Activated naive CD4-positive, alpha-beta T cell treated with Interleukin-2 at 50 U/mL for 16 hours (primary cell): ENCODE results near the gene SRF.
"Not testable (repeated sequence)": the region's sequence is repeated elsewhere in the genome, so short reads cannot be mapped to it uniquely, and the experiment has no call there.

Experiments
- DNase-seq: peaks from one replicate; pipeline ENCODE4 v3.0.0-alpha.2; 2020

SRF gene

GRCh38 chr6:43170931-43171706 lies at the start of gene SRF:
TSS of gene SRF (plus strand) at chr6:43171269. CDS start at chr6:43171657, 388 bp downstream.
- DNase-seq, result peak; percentile 99

- no peak for DNase-seq
Measured at GRCh38 chr6:43122146-43122545, 48.9 kb upstream of the SRF start.

GRCh38 chr6:43123461-43124314 lies 47.4 kb upstream of the SRF start:
- no peak for DNase-seq

- DNase-seq, result no peak
Measured at GRCh38 chr6:43124481-43124880, 46.6 kb upstream of the SRF start.

GRCh38 chr6:43125119-43125518 lies 46.0 kb upstream of the SRF start:
- DNase-seq, result no peak

- DNase-seq, result no peak
Measured at GRCh38 chr6:43125555-43125954, 45.5 kb upstream of the SRF start.

- no peak for DNase-seq
Measured at GRCh38 chr6:43127180-43127579, 43.9 kb upstream of the SRF start.

GRCh38 chr6:43127877-43128276 lies 43.2 kb upstream of the SRF start:
- no peak for DNase-seq

GRCh38 chr6:43128926-43129325 lies 42.1 kb upstream of the SRF start:
- no peak for DNase-seq

GRCh38 chr6:43129434-43130194 lies 41.5 kb upstream of the SRF start:
- DNase-seq, result no peak

GRCh38 chr6:43130429-43130828 lies 40.6 kb upstream of the SRF start:
- no peak for DNase-seq

- not testable (repeated sequence) for DNase-seq
Measured at GRCh38 chr6:43131379-43131778, 39.7 kb upstream of the SRF start.

GRCh38 chr6:43138267-43138666 lies 32.8 kb upstream of the SRF start:
- no peak for DNase-seq

GRCh38 chr6:43139973-43140372 lies 31.1 kb upstream of the SRF start:
- not testable (repeated sequence) for DNase-seq

- no peak for DNase-seq
Measured at GRCh38 chr6:43141644-43142043, 29.4 kb upstream of the SRF start.

- DNase-seq, result no peak
Measured at GRCh38 chr6:43142101-43142500, 29.0 kb upstream of the SRF start.

GRCh38 chr6:43143235-43144128 lies 27.6 kb upstream of the SRF start:
- peak; percentile 77 for DNase-seq

GRCh38 chr6:43144879-43145278 lies 26.2 kb upstream of the SRF start:
- DNase-seq, result no peak

- DNase-seq, result no peak
Measured at GRCh38 chr6:43146261-43146660, 24.8 kb upstream of the SRF start.

GRCh38 chr6:43146709-43147688 lies 24.1 kb upstream of the SRF start:
- no peak for DNase-seq
